GM18858 (cell line): Measurements from ENCODE around the gene RAB3IL1.

ENCODE experiments used
- ATAC-seq: cut with Tn5 transposase; IDR thresholded peaks from one replicate; pipeline ENCODE4 v1.9.1; 2021; ENCODE audit not compliant: unreplicated experiment

Gene RAB3IL1

GRCh38 chr11:61869708-61870451 is 47.5 kb downstream of the RAB3IL1 start:
- no peak for ATAC-seq

DNA sequence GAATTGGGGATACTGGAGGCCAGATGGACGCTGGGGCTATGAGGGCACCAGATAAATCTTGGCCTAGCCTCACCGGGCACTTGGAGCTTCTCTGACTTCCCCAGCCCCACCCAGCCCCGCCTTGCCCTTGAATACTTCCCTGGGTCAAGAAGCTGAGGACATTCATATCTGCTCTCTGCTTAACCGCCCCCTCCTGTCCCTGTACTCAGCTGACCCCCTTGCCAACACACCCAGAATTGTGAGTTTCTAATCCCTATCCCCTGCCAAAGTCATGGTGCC is 48.0 kb downstream of the RAB3IL1 start:
- no peak for ATAC-seq

- ATAC-seq: no peak
These were observed 48.6 kb downstream of the RAB3IL1 start for GRCh38 chr11:61868571-61869428.

GRCh38 chr11:61866958-61867343 is 50.4 kb downstream of the RAB3IL1 start:
- no peak for ATAC-seq

DNA sequence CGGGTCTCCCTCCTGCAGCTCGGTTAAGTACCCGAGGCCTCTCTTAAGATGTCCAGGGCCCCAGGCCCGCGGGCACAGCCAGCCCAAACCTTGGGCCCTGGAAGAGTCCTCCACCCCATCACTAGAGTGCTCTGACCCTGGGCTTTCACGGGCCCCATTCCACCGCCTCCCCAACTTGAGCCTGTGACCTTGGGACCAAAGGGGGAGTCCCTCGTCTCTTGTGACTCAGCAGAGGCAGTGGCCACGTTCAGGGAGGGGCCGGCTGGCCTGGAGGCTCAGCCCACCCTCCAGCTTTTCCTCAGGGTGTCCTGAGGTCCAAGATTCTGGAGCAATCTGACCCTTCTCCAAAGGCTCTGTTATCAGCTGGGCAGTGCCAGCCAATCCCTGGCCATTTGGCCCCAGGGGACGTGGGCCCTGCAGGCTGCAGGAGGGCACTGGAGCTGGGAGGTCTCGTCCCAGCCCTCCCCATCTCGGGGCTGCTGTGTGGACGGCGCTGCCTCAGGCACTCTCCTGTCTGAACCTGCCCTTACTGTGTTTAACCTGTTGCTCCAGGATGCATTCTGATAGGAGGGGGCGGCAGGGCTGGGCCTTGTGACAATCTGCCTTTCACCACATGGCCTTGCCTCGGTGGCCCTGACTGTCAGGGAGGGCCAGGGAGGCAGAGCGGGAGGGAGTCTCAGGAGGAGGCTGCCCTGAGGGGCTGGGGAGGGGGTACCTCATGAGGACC is 51.0 kb downstream of the RAB3IL1 start:
- ATAC-seq: no peak

DNA sequence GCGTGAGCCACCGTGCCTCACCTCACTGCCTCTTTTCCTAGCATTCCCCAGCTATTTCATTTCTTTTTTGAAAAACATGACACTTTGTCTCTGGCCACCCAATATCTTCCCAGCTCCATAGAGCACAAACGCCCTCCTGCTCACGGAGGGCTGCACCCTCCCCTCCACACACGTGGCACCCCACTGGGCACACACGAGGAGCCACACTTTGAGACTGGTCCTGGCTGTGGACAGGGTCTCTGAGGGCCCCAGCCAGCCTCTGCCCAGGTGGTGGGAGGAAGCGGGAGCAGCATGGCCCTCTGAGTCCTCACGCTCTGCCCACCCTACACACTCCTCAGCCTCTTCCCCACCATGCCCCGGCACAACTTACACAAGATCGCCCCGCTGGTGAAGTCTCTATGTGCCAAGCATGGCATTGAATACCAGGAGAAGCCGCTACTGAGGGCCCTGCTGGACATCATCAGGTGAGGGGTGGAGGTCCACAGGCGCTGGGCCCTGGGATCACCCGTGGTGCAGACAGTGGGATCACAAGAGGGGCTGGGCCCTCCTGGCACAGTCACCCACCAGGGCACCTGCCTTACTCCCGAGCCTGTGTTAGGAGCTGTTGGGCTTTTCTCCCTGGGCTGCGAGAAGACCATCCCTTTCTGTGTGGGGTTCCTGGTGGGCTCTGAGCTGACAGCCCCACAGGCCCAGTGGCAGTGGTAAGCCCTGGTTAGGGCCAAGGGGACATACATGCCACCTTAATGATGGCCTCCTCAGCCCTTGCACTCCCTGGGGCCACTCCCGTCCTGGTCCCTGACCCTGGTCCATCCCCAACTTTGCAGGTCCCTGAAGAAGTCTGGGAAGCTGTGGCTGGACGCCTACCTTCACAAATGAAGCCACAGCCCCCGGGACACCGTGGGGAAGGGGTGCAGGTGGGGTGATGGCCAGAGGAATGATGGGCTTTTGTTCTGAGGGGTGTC is 52.3 kb downstream of the RAB3IL1 start:
- no peak for ATAC-seq

GRCh38 chr11:61863548-61864081 is 53.8 kb downstream of the RAB3IL1 start:
- no peak for ATAC-seq

GRCh38 chr11:61862714-61863547 is 54.4 kb downstream of the RAB3IL1 start:
- no peak for ATAC-seq

DNA sequence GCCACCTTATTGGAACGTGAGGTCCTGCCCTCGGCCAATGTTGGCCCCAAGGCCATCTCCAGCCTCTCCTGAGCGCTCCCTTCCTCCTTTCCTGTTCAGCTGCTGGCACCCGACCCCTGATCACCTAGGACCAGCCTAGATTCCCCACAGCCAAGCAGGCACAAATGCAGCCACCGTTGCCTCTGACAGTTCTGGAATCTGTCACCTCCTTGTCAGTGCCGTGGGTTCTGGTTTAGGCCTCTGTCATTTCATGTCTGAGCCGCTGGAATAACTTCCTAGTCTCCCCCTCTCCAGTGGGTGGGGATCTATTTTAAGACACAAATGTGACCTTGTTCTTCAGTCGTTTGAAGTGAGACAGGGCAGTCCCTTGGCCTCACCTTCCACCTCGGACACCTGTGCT is 55.7 kb downstream of the RAB3IL1 start:
- no peak for ATAC-seq

DNA sequence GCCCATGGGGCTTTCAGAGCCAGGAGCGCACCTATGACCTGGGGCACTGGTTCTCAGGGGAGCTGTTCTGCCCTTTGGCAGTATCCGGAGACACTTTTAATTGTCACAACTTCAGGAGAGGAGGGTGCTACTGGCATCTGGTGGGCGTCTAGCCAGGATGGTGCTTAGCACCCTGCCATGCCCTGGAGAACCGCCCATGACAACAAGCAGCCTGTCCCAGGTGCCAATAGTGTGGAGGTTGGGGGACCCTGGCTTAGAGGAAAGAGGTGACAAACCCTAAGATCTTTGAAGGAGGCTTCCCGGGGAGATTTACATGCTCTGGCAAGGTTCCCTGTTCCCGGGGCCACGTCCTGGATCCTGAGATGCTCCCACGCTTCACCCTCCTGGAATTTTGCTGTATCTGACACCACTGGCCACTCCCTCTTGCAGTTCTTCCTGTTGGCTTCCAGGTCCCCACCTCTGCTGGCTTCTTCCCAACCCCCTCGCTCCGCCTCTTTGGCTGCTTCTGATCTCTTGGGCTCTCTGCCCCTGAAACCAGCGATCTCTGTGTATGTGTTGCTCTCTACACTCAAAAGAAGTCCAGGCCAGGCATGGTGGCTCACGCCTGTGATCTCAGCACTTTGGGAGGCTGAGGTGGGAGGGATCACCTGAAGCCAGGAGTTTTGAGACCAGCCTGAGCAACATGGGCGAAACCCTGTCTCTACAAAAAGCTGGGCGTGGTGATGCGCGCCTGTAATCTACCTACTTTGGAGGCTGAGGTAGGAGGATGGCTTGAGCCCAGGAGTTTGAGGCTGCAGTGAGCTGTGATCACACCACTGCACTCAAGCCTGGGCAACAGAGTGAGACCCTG is 57.1 kb downstream of the RAB3IL1 start:
- no peak for ATAC-seq

DNA sequence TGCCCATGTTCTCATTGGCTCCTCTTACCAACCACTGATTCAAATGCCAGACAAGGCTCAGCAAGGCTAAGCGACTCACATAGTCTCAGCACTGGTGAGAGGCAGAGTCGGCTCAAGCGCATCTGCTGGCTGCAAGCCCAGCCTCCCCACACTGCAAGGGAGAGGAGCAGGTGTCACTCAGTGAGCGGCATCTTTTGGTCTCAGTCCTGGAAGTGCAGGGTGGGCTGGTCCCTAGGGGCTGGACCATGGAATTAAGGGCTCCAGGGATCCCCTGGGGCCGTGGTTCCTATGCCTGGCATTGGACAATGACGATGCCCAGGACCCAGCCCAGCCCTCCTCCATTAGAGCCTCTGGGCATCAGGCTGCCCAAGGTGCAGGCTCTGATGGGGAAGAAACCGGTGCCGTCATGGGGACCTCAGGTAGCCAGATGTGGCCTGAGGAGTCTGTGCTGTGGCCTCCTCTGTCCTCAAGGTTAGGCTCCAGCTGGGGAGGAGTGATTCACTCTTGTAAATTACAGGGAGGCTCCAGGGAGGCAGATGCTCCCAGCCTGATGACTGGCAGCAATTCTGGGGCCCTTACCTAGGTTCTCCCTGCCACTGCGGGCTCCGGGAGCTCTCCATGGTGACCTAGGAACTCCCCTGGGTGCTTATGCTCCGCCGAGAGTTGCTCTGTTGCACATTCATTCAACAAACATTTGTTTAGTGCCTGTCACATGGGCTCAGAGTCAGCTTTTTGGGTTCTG is 61.3 kb downstream of the RAB3IL1 start:
- ATAC-seq: no peak

- no peak for ATAC-seq
These were observed 62.2 kb downstream of the RAB3IL1 start for GRCh38 chr11:61854966-61855714.

DNA sequence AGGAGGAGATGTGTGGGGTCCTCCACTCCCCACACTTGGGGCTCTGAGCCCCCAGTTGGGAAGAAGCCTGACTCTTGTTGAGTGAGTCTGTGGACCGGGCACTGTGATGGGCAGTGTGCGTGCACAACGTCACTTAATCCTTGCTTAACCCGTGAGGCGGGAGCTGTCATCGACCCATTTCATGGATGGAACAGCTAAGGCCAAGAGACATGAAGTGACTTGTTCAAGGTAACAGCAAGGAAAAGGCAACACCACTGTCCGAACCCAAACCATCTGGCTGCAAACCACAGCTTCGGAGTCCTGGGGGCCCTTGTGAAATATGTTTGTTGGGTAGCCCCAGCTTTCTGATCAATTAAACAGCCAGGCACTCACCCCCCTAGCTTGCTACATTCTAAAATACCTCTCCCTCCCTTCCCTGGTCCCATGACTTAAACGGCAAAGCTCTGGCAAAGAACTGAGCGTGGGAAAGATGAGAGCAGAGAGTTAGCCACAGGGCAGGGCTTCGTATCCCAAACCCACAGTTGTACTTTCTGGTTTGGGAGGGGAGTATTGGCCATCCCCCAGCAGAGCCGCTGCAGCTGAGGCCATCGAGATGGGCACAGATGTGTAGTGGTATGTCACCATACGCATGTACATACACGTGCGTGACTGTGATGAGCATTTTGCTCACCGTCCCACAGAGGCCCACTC is 63.0 kb downstream of the RAB3IL1 start:
- ATAC-seq: no peak

DNA sequence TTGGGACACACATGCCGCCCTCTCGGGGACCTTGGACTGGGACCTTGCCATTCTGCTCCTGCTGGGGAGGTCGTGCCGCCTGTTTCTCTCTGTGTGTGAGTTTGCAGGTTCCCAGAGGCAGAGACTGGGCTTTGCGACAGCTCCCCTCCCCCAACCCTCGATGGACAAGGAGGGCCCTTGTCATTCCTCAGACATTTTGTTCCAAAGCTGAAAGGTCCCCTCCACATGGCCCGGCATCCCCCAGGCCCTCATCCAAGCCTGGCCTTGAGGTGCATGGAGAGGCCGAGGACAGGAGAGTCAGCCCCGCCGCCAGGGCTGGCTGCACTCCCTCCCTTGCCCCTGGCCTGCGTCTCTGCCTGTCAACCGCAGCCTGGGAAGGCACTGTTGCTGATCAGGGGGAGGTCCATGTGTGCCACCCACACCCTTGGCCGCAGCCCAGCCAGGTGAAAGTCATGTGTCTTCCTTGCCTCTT is 63.6 kb downstream of the RAB3IL1 start:
- ATAC-seq: no peak

DNA sequence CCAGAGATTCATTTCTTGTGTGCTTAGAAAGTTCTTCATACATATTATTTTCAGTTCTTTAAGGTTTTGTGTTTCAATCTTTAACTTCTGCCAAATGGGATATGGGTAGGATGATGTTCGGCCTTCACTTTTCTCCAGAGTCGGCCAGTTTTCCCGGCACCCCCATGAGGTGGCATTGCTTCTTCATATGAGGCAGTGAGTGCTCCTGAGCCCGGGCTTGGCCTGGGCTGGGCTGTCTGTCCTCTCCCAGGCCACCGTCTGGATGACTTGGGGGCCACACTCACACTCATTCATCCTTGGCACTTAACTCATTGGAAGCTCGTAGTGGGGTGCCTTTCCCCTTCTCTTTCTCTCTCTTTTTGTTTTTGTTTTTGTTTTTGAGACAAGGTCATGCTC is 65.5 kb downstream of the RAB3IL1 start:
- ATAC-seq: no peak

DNA sequence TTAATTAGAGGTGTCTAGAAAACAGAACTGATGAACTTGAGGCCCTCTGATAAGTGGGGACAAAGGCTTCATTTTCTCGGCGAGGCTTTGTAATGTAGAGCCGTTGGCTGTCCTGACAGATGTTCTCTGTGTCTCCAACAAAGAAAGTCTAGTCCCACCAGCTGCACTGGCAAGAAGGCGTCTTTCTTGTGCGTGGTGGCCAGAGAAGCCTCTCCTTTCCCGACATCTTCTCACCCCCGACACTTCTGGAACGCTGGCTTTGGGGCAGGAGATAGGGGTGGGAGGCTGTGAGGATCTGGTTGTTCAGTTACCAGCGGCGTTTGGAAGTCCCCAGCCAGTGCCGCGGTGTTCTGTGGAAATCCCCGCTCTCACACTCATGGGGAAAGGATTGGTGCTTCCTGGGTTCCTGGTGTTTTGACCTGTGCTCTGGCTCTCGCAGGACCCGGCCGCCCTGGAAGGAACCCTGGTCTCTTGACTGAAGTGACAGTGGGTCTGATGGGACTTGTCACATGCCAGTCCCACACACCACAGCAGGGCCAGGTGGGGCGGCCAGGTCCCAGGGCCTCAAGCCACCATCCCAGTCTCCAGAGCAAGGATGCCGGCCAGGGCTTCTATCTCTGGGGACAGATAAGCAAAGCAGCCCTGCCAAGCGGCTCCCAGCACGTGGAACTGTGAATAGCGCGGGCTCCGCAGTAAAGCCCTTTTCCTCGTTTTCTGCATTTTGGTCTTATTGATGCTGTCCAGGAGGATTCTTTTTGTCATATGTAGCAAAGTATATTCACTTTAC is 66.1 kb downstream of the RAB3IL1 start:
- no peak for ATAC-seq
